Measurements from ENCODE around the gene RGS3. TPM values are rescaled to one million over a fixed set of nuclear protein-coding genes. Genes with fewer than 3 reads are reported as not detected.

Gene RGS3
- total RNA-seq, 1 experiment from 2014 or later = 35.8 TPM

- H3K4me3 ChIP-seq = no peak overlapping the region
- DNase-seq = no peak
- H3K4me1 ChIP-seq = peaks cover 26% of the 10 kb centered on the region
- H3K9me3 ChIP-seq (replicated peaks) = no peaks in the 10 kb centered on the region
- H3K36me3 ChIP-seq = peaks cover 22% of the 10 kb centered on the region
- H3K27ac ChIP-seq = no peak overlapping the region
- no peaks in the 10 kb centered on the region for H3K27me3 ChIP-seq
Observed at GRCh38 chr9:113583511-113584427, 120.2 kb downstream of the RGS3 start.

DNA sequence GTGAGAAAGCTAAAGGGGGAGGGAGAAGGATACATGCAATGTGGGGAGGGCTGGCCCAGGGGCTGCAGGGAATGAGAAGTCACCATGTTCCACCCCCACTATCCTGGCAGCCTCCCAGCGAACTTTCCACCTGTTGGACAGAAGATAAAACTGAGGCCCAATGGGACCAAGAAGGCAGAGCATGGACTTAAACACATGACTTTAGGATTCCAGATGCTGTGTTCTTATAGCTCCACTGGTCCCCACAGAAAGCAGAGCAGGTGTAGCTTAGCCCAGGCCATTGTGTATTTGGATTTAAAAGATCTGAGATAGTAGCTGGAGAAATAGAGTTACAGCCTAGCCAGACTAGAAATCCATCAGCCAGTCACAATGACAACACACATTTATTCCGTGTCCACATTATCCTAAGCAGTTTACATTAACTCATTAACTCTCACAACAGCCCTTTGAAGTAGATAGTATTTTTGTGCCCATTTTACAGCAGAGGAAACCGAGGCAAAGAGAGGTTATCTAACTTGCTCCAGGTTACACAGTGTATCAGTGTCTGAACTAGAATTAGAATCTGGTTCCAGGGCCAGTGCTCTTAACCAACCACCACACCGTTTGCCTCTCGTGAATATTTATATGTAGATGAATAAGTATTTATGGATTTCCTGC, 121.0 kb downstream of the RGS3 start:
- no peaks in the 10 kb centered on the region for H3K9me3 ChIP-seq (replicated peaks)
- peaks cover 22% of the 10 kb centered on the region for H3K36me3 ChIP-seq
- H3K27ac ChIP-seq = no peak overlapping the region
- no peaks in the 10 kb centered on the region for H3K27me3 ChIP-seq
- DNase-seq = no peak
- no peak overlapping the region for H3K4me3 ChIP-seq
- peaks cover 22% of the 10 kb centered on the region for H3K4me1 ChIP-seq

DNA sequence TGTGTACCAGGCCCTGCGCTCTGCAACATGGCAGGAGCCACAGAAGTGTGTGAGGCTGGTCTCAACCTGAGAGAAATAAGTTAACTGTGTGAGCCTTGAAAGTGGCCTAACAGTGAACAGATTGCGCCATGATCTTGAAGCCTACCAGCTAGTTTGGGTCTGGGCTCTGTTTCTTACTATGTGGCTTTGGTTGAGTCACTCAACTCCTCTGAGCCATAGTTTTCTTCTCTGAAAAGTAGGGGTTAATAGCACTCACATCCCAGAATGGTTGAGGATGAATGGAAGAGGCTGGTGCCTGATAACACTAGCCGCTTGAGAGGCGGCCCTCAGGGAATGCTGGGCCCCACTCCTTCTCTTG, 121.5 kb downstream of the RGS3 start:
- DNase-seq = no peak
- H3K9me3 ChIP-seq (replicated peaks) = no peaks in the 10 kb centered on the region
- H3K36me3 ChIP-seq = peaks cover 22% of the 10 kb centered on the region
- H3K27ac ChIP-seq = no peak overlapping the region
- H3K4me1 ChIP-seq = peaks cover 17% of the 10 kb centered on the region
- no peak overlapping the region for H3K4me3 ChIP-seq
- H3K27me3 ChIP-seq = no peaks in the 10 kb centered on the region

DNA sequence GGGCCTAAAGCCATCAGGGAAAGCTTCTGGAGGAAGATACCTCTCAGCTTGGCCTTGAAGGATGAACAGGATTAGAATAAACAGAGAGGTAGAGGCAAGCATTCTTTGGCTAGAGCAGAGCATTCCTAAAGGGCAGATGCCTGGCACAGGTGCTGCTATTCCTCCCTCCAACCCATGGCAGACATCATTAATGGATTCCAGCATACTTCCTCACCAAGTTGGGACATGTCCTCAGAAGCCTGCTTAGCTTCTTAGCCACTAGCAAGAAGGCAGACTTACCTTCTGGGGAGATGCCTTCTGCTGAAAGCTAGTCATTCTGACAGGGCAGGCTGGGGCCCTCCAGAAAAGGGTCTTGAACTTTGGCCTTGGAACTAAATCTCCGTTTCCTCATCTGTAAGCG, 122.0 kb downstream of the RGS3 start:
- H3K4me3 ChIP-seq = no peak overlapping the region
- H3K9me3 ChIP-seq (replicated peaks) = no peaks in the 10 kb centered on the region
- no peaks in the 10 kb centered on the region for H3K27me3 ChIP-seq
- peaks cover 22% of the 10 kb centered on the region for H3K36me3 ChIP-seq
- H3K4me1 ChIP-seq = peaks cover 12% of the 10 kb centered on the region
- DNase-seq = no peak
- H3K27ac ChIP-seq = no peak overlapping the region

- H3K9me3 ChIP-seq (replicated peaks) = no peaks in the 10 kb centered on the region
- H3K4me1 ChIP-seq = no peaks in the 10 kb centered on the region
- DNase-seq = peak; percentile 42 to 43
- no peaks in the 10 kb centered on the region for H3K27me3 ChIP-seq
- H3K36me3 ChIP-seq = peaks cover 19% of the 10 kb centered on the region
- no peak overlapping the region for H3K4me3 ChIP-seq
- no peak overlapping the region for H3K27ac ChIP-seq
Observed at GRCh38 chr9:113587471-113588031, 124.0 kb downstream of the RGS3 start.

DNA sequence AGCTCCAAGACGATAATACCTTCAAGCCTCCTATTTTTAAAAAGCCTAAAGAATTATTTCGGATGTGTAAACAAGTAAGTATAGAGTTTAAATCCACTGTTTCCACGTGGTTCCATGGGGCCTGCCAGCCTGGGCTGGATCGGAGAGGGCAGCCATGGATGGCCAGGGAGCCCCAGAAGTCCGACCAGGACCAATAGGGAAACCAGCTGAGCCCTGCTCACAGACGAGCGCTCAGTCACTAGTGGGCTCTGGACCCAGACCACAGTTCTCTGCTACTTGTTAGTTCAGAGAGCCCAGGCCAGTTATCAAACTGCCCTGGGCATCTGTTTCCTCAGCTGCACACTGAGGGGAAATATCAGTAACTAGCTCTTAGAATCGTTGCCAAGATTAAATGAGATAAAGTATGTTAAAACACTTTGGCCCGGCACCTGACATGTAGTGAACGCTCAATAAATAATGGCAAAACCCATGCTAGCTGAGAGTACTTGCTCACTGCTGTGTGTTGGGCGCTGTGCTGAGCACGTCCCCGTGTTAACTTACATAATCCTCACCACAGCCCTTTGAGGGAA, 124.8 kb downstream of the RGS3 start:
- Histone ChIP-seq H3K4me1 (peaks cover 3% of the 10 kb centered on the region; the same call in 1 of the 2 replicates), H3K9me3 (replicated peaks) (no peaks in the 10 kb centered on the region), H3K27ac (no peak overlapping the region), H3K4me3 (no peak overlapping the region), H3K27me3 (no peaks in the 10 kb centered on the region), H3K36me3 (peaks cover 19% of the 10 kb centered on the region)
- DNase-seq = no peak

- Histone ChIP-seq H3K4me1 (peaks cover 6% of the 10 kb centered on the region; the same call in 1 of the 2 replicates), H3K36me3 (peaks cover 16% of the 10 kb centered on the region), H3K27ac (no peak overlapping the region), H3K27me3 (no peaks in the 10 kb centered on the region), H3K9me3 (replicated peaks) (no peaks in the 10 kb centered on the region), H3K4me3 (no peak overlapping the region)
- no peak for DNase-seq
Observed at GRCh38 chr9:113588936-113589335, 125.4 kb downstream of the RGS3 start.

DNA sequence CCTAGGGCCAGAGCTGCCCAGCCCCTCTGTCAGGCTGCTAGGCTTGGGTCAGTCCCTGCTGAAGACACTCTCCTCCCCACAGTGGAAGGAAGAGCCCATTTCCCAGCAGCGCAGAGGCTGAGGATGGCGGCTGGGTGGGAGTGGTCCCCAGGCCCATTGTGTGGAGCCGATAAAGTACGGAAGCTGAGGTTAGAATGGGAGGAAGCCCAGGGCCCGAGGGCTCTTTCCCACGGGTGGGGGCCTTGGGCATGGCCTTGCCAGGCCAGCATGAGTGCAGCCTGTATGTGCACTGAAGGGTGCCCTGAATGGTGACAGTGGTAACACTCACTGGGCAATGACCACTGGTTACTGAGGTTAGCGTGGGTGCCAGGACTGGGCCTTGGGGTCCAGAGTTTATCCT, 125.9 kb downstream of the RGS3 start:
- DNase-seq = no peak
- H3K27ac ChIP-seq = no peak overlapping the region
- peaks cover 11% of the 10 kb centered on the region for H3K36me3 ChIP-seq
- H3K27me3 ChIP-seq = no peaks in the 10 kb centered on the region
- no peaks in the 10 kb centered on the region for H3K9me3 ChIP-seq (replicated peaks)
- H3K4me3 ChIP-seq = no peak overlapping the region
- H3K4me1 ChIP-seq = peaks cover 6% of the 10 kb centered on the region; the same call in 1 of the 2 replicates

DNA sequence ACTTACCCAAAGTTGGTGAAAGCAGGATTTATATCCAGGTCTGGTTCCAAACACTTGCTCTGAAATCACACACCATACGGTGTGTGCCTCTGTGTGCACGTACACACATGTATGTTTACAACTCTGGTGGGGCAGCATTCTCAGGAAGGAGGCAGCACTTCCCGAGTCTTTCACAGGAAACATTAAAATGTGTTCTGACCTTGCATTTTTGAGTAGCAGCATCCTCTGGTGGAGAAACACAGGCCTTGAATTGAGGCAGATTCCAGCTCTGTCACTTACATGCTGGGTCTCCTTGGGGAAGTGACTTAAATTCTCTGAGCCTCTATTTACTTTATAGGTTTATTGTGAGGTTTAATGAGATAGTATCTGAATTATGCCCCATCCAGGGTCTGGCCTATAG, 126.4 kb downstream of the RGS3 start:
- peaks cover 6% of the 10 kb centered on the region; the same call in 1 of the 2 replicates for H3K4me1 ChIP-seq

GRCh38 chr9:113590389-113590788, 126.9 kb downstream of the RGS3 start:
- no peaks in the 10 kb centered on the region for H3K27me3 ChIP-seq
- H3K36me3 ChIP-seq = peaks cover 1% of the 10 kb centered on the region; the same call in 1 of the 2 replicates

More for the DNA sequence above, 126.4 kb downstream of the RGS3 start:
- Histone ChIP-seq H3K27ac (no peak overlapping the region), H3K9me3 (replicated peaks) (no peaks in the 10 kb centered on the region), H3K36me3 (peaks cover 6% of the 10 kb centered on the region; the same call in 1 of the 2 replicates), H3K27me3 (no peaks in the 10 kb centered on the region), H3K4me3 (no peak overlapping the region)
- DNase-seq = peak in 1 of 2 experiments; percentile 70

DNA sequence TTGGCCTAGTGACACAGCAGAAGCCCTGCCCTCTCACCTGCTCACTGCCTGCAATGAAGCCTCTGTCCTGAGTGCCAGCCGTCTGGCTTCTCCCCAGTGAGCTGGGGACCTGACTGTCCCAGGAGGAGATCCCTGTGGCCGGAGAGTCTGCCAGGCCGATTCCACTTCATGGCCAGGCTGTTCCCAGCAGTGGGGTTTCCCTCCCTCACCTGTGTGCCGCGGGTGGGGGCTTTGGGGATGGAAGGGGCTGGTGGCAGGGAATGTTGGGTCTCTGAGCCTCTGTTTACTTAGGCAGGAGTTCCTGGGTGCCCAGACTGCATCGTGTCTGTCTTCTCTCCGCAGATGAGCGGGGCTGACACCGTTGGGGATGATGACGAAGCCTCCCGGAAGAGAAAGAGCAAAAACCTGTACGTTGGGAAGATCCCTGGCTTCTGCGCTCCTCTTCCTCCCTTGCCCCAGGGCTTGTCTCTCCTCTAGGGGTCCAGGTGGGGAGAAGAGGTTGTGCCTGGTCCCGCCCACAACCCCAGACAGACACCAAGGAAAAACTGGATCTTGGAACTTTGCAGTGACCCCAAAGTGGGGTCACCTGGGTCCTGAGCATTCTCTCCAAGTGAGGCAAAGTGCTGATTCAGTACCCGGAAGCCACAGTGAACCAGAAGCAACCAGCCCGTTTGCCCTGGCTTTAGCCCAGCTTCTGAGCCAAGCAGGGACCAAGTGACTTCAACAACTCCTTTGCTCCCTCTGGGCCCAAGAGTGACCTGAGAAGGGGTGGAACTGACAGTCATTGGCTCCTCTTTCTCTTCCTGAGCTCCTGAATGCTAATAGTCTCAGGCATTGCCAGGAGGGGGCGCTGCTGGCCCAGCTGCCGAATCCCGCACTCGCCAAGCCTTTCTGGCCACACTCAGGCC, 127.7 kb downstream of the RGS3 start:
- peak; percentile 81 to 93 for DNase-seq
- Histone ChIP-seq H3K4me1 (peaks cover 6% of the 10 kb centered on the region; the same call in 1 of the 2 replicates), H3K9me3 (replicated peaks) (no peaks in the 10 kb centered on the region), H3K36me3 (peaks cover under 1% of the 10 kb centered on the region; the same call in 1 of the 2 replicates), H3K27ac (no peak overlapping the region), H3K27me3 (no peaks in the 10 kb centered on the region), H3K4me3 (no peak overlapping the region)

More at GRCh38 chr9:113590389-113590788, 126.9 kb downstream of the RGS3 start:
- Histone ChIP-seq H3K4me3 (no peak overlapping the region), H3K9me3 (replicated peaks) (no peaks in the 10 kb centered on the region), H3K27ac (no peak overlapping the region), H3K4me1 (peaks cover 6% of the 10 kb centered on the region; the same call in 1 of the 2 replicates)
- no peak for DNase-seq

DNA sequence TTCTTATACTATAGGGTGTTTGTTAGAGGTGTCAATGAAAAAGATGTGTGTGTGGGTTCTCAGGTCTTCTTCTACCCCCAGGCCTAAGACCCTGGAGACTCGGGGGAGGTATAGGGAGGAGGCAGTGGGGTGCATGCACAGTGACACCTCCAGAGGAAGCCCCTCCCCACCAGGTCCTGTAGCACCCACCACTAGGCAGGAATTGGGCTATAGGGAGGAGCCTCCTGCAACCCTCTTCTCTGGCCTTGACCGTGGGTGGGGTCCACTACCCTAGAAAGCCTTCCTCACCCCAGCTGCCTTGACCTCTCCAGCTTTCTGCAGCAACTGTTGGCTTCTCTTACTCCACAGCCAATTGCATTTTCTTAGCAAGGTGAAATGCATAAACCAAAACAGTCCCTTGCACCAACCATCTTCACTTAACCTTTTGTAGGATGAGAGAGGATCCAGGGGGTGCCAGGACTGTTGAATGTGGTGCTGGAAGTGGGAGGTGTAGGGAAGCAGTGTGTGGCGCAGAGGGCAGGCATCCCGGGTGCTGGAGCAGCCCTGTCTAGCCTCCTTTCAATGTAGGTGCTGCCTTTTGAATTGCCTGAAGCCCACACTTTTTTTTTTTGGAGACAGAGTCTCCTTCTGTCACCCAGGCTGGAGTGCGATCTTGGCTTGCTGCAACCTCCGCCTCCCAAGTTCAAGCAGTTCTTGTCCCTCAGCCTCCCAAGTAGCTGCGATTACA, 128.5 kb downstream of the RGS3 start:
- DNase-seq = no peak
- no peaks in the 10 kb centered on the region for H3K9me3 ChIP-seq (replicated peaks)
- H3K36me3 ChIP-seq = peaks cover 7% of the 10 kb centered on the region; the same call in 1 of the 2 replicates
- no peak overlapping the region for H3K4me3 ChIP-seq
- H3K4me1 ChIP-seq = peaks cover 6% of the 10 kb centered on the region; the same call in 1 of the 2 replicates
- H3K27me3 ChIP-seq = no peaks in the 10 kb centered on the region
- no peak overlapping the region for H3K27ac ChIP-seq

DNA sequence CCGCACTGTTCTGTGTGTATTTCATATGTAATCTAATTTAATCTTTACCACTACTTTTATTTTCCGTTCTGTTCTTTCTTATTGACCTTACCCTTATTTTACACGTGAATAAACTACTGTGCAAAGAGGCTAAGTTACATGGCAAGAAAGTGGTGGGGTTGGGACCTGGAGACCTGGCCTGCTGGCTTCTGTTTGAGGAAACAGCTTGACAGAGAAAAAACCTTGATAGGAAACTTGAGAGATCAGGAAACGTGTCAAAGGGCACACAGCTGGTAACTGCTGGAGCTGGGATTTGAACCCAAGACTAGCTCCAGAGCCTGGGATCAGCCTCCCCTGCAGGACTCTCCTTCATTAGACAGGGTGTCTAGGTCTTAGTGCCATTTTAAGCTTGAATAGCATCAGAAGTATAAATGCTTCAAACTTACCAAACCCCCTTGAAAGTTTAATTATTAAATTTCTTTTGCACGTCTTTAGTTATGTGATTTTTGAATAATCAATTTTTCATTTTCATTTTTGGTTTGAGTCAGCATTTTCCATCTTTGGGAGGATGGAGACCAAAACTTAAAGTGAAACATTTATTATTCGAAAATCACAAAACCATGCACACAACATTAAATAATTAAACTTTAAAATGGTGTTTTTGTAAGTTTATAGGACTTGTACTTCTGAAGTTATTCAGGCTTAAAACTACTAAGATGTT, 129.5 kb downstream of the RGS3 start:
- H3K4me1 ChIP-seq = peaks cover 6% of the 10 kb centered on the region; the same call in 1 of the 2 replicates
- no peaks in the 10 kb centered on the region for H3K9me3 ChIP-seq (replicated peaks)
- H3K27me3 ChIP-seq = no peaks in the 10 kb centered on the region
- no peak overlapping the region; the same call in 1 of the 2 replicates for H3K27ac ChIP-seq
- H3K4me3 ChIP-seq = no peak overlapping the region
- no peak for DNase-seq
- H3K36me3 ChIP-seq = peaks cover 12% of the 10 kb centered on the region; the same call in 1 of the 2 replicates

Measured in SJCRH30 (cell line).